LoVo (cell line): ENCODE measurements around the gene RAP1GAP.

Experiments
- DNase-seq: peaks from one replicate; pipeline ENCODE4 v3.0.0-alpha.2; 2016; ENCODE audit warnings: low spot score

RAP1GAP gene

DNA sequence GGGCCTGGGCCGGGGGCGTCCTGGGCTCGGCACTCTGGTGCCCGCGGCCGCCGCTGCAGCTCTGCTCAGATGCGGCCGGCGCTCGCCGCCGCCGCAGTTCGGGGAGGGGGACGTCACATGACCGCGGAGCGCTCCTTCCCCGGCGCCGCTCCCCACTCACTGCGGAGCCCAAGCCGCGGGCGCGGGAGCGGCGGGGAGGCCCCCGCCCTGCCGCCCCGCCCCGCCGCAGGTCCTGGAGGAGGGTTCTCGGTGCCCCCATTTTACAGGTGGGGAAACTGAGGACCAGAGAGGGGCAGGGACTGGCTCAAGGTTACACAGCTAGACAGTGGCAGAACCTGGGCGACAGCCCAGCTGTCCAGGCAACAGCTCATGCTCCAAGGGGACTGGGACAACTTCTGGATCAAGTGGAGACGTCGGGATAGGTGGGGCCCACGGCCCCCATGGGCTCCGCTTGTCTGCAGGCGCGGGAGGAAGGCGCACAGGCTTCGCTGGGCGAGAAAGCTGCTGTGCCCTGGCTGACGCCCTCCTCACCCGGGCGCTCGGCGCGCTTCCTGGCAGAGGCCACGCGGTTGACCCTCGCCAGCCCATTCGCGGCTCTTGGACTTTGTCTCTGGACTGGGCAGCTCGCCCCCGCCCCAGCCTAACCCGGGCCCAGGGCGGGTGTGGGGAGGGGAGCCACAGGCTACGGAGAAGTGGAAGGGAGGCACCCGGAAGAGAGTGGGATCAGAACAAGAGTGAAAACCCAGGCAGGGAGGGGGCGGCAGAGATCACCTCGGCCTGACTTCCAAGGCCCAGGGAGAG is at the start of gene RAP1GAP:
TSS of gene RAP1GAP (minus strand) at position 100 of the 801 bp plus-strand sequence. CDS start 49,325 bp downstream, outside the sequence.
- no peak for DNase-seq

GRCh38 chr1:21716169-21716568 is 47.0 kb upstream of the RAP1GAP start:
- DNase-seq = no peak

DNA sequence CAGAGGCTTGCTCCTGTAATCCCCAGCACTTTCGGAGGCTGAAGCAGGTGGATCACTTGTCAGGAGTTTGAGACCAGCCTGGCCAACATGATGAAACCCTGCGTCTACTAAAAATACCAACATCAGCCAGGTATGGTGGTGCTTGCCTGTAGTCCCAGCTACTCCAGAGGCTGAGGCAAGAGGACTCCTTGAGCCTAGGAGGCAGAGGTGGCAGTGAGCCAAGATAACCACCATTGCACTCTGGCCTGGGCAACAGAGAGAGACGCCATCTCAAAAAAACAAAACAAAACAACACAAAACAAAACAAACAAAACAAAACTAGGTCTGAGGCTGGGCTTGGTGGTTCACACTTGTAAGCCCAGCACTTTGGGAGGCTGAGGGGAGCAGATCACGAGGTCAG is 38.7 kb upstream of the RAP1GAP start:
- no peak for DNase-seq

DNA sequence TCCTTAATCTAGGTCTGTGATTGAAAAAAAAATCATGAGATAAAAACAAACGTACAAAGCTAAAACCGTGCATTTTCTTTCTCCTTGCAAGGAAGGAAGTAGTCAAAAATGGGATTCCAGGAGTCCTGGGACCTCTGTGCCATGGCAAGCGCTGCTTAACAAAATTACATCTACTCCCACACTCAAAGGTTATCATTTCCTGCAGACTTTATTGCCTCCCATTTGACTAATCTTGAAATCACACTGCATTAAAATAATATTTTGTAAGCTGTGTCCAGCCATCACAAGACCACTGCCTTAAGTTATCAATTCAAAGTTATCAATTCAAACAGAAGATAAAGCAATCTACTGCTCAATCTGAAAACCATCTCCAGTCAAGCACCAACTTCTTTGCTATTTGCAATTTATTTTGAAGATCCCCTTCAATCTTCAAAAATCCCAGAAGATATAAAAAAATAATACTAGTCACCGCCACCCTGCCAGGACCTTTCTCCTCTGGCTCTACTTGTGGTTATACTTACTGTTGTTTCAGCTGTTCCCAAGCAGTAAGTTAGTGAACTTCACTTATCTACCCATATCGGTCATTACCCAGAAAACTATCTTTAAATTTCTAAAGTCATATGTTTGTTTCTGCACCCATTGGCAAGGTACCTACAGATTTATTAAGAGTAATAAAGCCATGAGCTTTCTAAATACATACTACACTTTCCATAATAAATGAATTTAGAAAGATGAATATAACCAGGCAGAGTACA is 38.1 kb upstream of the RAP1GAP start:
- DNase-seq = no peak

GRCh38 chr1:21706151-21706835 is 37.1 kb upstream of the RAP1GAP start:
- DNase-seq = no peak

DNA sequence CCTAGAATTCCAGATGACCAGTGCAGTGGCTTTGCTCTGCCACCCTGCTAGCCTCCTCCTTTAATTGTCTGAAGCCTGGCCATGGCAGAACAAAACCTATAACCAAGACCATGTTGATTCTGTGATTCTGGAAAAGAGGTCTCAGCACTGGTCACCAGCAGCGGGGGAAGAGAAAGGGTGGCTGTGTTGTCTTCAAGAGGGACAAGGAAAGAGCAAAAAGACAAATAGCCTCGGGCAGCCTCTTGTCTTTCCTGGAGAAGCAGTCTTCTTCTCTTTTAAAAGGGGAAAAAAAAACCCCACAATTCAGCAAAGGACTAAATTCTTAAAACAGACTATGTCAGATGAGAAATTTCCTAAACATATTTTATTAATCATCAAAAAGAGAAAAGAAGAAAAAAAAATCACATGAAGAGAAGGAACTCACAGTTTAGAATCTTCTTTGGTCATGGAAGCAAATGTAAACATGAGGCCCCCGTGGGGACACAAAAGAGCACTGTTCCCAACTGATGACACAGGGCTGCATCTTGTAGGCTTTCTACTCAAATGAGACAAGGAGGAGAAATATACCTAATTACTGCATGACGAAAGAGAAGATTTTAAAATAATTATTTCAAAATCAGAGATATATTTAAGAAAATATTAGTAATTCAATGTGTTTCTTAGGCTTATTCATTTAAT is 36.3 kb upstream of the RAP1GAP start:
- DNase-seq = no peak

DNA sequence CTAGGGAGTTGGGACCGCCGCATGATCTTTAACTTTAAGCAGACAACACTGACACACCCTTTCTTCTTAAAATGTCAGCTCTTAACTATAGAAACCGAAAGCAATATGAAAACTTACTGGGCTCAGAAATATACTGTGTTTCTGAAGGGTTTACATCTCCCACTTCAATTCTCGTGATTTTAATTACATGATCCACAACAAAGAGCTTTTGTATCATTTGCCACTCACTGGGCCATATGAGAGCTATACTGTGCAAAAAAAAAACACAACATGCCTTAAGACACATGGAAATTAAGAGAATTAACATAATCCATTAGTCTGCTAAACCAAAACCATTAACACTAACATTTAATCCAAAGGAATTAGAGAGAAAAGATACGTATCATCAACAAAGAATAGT is 35.0 kb upstream of the RAP1GAP start:
- DNase-seq = no peak

GRCh38 chr1:21703318-21703963 is 34.3 kb upstream of the RAP1GAP start:
- peak; percentile 15 for DNase-seq

GRCh38 chr1:21702780-21703179 is 33.6 kb upstream of the RAP1GAP start:
- no peak for DNase-seq

- no peak for DNase-seq
These were observed 32.2 kb upstream of the RAP1GAP start for GRCh38 chr1:21701401-21701800.

DNA sequence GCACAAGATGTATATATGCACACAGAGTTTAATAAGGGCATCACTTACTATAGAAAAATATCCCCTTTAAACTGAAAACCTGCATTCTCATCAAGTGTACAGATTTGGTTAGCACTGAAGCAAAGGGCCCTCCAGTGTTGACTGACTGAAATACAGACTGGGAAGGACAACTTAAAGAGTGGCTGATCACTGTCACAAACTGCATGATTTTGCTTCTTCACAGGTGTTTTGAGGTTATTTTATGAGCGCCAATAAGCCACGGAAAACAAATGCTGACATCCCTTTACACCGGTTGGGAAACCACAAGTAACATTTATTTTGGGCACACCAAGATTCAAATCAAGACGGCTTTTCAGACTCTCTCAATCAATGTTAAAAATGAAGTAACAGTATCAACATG is 30.9 kb upstream of the RAP1GAP start:
- DNase-seq = no peak

GRCh38 chr1:21696931-21697330 is 27.8 kb upstream of the RAP1GAP start:
- DNase-seq = no peak

DNA sequence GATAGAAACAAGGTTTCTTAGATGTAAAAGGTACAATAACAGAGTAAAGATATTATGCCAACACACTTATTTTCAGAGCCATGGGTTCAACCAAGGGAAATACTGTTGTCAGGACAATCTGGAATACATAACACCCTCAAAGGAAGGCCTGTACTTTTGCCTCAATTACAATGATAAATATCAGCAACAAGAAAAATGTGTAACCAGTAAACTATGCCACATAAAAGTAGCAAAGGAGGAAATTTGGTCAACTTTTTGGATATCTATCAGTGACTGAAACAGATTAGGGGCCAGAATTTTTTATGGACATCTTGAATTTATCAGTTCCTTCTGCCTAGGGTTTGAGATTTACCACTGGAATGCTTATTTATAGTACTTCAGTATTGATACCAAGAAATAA is 24.6 kb upstream of the RAP1GAP start:
- no peak for DNase-seq

DNA sequence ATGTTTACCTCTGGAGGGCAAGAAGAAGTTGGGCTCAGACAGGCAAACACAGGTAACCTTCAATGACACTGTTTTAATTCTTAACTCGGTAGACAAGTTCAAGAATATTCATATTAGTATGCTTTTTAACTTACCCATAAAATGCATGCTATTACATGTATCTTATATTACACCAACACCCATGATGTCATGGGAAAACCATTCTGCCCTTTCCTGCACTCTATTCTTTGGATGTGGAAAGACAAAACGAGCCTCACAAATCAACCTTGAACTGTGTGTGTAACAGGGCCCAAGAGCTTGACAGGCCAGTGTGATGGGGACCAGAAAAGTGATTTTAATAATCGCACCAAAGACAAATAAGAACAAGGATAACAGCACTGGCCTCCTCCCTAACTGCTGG is 22.6 kb upstream of the RAP1GAP start:
- no peak for DNase-seq

- DNase-seq = no peak
These were observed 20.7 kb upstream of the RAP1GAP start for GRCh38 chr1:21689661-21690372.

DNA sequence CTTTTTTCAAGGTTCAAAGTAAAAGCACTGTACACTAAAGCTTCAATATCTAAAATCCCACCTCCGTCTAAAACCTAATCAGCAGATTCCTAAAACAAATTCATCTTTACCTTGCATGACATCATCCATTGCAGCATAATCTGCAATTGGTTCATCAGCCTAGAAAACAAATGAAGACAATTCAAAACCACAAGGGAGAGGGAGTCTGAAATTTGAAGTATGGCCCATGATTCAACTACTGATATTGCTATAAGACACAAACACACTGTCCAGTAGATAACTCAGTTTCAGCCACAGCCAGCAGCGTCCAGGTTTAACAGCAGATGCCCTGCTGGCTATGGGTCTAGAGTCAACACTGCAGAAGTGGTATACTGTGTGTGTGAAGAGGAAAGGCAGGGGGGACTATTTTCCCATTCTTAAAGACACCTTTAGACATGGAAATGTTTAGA is 17.9 kb upstream of the RAP1GAP start:
- no peak for DNase-seq

GRCh38 chr1:21685946-21686678 is 17.0 kb upstream of the RAP1GAP start:
- DNase-seq = no peak

DNA sequence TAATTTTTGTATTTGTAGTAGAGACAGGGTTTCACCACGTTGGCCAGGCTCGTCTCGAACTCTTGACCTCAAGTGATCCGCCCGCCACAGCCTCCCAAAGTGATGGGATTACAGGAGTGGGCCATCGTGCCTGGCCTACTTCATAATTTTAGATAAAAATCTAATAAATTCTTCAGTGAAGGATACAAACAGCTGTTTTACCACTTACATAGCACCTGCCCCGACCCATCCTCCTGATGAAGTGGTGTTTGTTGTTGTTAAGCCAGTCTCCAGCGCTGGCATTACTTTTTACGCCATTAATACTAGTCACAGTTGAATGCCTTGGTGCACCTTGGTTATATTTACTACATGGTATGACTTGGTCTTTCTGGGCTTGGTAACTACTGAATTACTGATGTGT is 12.3 kb upstream of the RAP1GAP start:
- no peak for DNase-seq

DNA sequence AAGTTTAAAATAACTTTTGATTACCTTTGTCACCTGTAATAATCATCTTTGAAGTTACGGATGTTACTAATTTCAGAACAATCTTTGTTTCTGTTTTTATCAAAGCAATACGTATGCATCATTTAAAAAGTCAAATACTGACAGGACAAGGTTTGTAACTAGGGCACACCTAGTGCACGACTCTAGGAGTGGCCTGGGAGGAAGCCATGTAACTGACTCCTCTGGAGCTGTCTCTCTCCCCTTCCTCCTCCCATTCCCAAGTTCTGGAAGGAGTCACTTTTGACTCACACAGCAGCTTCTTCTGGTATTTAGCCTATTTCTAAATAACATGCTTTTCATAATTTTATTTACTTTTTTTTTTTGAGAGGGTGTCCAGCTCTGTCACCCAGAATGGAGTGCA is 11.8 kb upstream of the RAP1GAP start:
- DNase-seq = no peak

GRCh38 chr1:21680381-21680780 is 11.2 kb upstream of the RAP1GAP start:
- DNase-seq = no peak
